Bronchus fibroblast of lung (primary cell): Measurements from ENCODE around the gene ILDR1. TPM values are rescaled to one million over a fixed set of nuclear protein-coding genes. Genes with fewer than 3 reads are reported as not detected.

Experiments
- total RNA-seq: library from RNA; depleted of rRNA; stranded (reverse); fragments of >200 nt; gene quantifications from 2 replicates; pipeline ENCODE4 v1.2.3, GENCODE V29; 2015

Gene ILDR1
- not detected in 2 replicates for total RNA-seq

DNA sequence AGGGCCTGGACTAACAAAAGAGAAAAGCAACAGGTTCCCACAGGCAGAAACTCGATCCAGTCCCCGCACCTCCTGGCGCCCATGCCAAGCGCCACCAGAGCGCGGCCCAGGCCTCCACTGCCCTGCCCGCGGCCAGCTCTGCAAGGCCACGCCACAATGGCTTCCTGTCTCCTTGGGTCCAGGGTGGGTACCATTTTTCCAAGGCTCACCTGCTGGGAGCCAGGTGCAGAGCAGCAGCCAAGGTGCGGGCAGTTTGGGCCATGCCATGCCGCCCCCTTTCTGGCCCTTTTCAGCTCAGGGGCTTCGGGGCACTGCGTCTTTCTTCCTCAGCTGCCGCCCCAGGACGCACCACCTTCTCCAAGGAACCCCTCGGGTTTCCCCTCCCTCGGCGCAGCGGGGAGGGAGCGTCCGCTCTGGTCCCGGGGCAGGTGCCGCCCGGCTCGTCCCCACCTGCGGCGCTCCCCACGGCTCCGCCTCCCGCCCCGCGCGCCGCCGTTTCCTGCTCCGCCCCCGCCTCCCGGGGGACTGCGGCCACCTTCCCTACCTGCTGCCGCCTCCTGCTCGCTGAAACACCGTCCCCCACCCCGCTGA lies at the start of gene ILDR1:
Gene ILDR1 (minus strand): TSS at position 437 of the 591 bp plus-strand sequence. CDS start 170 bp downstream, at position 267.

DNA sequence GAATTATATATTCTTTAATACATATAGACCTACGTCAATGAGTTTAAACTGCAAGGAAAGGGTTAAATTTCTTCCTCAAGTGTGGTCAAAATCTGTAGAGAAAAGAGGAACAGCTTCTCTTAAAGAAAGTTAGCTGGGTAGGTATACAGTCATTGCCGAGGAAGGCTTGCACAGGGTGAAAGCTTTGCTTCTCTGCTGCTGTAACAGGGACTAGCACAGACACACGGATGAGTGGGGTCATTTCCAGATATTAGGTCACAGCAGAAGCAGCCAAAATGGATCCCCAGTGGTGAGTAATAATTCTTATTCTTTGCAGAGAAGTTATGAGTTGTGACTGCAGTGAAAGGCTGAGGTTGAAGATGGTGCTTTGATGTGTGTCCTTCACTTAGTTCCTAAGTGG lies 33.2 kb upstream of the ILDR1 start, which contains the start of gene CD86:
Gene CD86 (plus strand): TSS at position 148 of the 400 bp plus-strand sequence. CDS start 128 bp downstream, at position 276.

Other genes with a start within 250 kb of the ILDR1 start
- 8.3 and 14.1 TPM in 2 replicates for gene IQCB1, start 187.2 kb downstream of the ILDR1 start, total RNA-seq
- 0.34 and 1.5 TPM in 2 replicates for gene EAF2, start 187.0 kb downstream of the ILDR1 start, total RNA-seq
- gene SLC15A2, start 127.8 kb downstream of the ILDR1 start, total RNA-seq, result 0.15 and 0.17 TPM in 2 replicates
- not detected in 2 replicates for gene CD86, start 33.1 kb upstream of the ILDR1 start, total RNA-seq
- gene CASR, start 161.4 kb upstream of the ILDR1 start, total RNA-seq, result not detected in 2 replicates